ENCODE data around the gene VAMP8.

GRCh38 chr2:85577386-85578242 lies at the start of gene VAMP8:
- TF ChIP-seq ELF4 (IDR thresholded peaks at IDR 0.05) (no peak), SP1 (IDR thresholded peaks at IDR 0.05) (no peak), SUZ12 (IDR thresholded peaks at IDR 0.05) (no peak), FOXK2 (IDR thresholded peaks at IDR 0.05) (no peak), TARDBP (IDR thresholded peaks at IDR 0.05) (no peak), FOXM1 (IDR thresholded peaks at IDR 0.05; ENCODE audit: borderline replicate concordance) (no peak), BHLHE40 (IDR thresholded peaks at IDR 0.05; ENCODE audit: borderline replicate concordance) (no peak), ARNT (IDR thresholded peaks at IDR 0.05) (no peak), CTBP1 (IDR thresholded peaks at IDR 0.05; ENCODE audit: borderline replicate concordance) (no peak), L3MBTL2 (conservative IDR thresholded peaks at IDR 0.05) (no peak), FOXA1 (IDR thresholded peaks at IDR 0.05) (no peak)
